NOMO-1 (cell line): Measurements from ENCODE around the gene HNRNPH2.

ENCODE experiments used
- DNase-seq, 2 experiments: peaks; one replicate each; lab custom pipeline; 2025; ENCODE audit not compliant: unreplicated experiment in 2 of 2; lab: John Stamatoyannopoulos, UW

The HNRNPH2 gene

DNA sequence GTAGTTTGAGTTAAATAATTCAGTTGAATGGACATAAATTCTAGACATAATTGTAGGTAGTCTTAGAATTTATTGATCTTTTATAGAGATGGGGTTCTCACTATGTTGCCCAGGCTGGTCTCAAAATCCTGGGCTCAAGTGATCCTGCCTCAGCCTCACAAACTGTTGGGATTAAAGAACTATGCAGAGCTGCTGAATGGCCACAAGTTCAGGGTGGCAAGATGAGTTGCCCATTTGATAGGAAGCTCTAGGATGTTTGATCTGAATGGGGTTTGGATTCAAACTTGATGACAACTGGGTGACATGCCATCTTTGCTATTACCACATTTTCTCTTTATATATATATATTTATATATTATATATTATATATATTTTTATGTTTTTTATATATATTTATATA is 13.7 kb upstream of the HNRNPH2 start:
- DNase-seq, result no peak

DNA sequence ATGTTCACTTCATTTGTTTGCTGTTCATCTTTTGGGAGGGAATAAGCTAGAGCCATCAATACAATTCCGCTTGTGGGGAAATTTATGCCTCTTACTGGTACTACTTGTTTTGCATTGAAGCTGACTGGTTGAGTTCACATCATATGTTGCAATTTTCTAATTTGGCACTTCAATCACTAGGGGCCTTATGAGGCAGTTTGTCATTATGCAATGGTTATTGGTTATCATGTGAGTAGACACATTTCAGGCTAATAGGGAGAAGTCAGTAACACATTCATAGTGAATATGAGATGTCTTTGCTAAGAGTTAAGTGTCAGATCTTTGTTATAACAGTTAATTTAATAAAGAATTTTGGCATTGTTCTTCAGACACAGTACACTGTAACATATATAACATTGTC is 12.2 kb upstream of the HNRNPH2 start:
- peak; percentile 37 to 70 for DNase-seq

DNA sequence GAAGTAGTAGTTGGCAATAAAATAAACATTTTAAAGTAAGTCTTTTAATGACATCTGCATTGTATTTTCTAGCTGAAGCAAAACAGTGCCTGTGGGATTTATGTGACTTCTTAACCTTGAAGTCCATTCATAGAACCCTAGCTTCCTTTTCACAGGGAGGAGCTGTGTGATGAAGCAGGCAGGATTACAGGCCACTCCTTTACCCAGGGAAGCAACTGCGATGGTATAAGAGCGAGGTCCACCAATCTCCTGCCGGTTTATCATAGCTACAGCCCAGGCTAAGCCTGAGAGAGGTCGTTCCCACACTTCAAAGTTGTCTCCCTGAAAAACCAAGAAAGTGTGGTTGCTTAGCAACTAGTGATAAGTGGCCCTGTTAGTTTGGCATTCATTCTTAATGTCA is 10.2 kb upstream of the HNRNPH2 start:
- DNase-seq, result no peak

DNA sequence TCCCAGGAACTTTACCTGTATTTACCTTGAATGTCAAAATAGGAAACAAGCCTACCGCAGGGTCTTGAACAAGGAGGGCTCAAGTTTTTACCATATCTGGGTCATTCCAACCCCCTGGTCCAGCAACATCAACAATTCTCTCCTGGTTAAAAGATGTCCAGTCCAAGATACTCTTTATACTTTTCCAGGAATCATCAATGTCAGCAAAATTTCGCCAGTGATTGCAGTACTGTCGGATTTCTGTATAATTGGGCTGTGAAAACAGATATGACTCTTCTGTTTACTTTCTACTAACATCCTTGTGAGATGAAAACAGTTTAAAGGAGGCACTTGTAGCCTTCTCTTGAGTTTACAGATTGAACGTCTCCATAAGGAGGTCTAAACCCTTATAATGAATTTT is 9.3 kb upstream of the HNRNPH2 start:
- no peak for DNase-seq

DNA sequence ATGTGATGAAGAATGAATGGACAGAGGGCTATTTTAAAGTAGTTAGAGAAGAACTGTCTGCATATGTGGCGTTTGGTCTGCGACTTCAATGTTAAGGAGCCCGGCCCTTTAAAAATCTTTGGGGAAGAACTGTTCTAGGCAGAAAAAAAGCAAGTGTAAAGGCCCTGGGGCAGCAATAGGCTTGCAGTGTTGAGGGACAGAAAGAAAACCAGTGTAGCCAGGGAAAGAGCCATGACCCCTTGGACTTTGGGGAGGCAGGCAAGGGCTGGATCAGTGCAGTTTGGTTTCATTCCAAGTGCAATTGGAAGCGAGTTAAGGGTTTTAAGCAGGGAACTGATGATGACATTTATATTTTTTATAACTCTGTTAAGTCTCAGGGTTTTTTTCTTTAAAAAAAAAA is 8.2 kb upstream of the HNRNPH2 start:
- DNase-seq, result no peak

DNA sequence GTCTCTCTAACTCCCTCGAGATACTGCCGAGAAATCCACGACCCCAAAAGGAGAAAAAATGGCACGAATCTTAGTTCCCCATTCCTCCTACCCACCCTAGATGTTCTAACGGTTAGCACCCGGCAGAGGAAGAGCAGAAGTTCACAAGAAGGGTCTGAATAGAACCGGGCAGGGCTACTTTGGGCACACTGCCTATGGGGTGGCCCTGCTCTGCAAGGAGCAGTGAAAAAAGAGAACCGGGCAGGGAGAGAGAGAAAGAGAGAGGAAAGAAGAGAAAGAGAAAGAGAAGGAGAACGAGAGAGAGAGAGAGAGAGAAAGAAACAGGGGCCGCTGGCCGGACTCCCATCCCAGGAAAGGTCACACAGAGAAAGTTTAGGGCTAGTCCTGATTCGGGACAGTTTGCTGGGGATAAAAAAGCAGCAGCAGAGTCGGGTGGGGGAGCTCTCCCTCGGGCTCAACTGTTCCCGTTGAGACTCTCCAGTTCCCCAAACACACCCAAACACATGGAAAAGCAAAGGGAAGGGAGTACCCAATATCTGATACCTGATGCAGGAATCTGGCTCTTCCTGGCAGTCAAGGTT is 765 bp upstream of the HNRNPH2 start:
- peak; percentile 22 to 30 for DNase-seq

DNA sequence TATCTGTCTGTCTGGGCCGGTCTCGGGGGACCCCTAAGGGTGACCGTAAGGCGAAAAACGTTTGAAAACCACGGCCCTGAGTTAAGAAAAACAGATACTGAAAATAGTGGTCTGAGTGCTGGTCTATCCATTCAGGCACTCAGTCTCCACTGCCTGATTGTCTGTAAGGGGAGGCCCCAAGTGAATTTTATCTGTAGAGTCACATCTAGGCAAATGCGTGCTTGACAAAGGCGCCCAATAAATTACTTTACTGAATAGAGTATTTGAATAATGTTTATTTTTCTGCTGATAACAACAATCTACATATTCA is 465 bp downstream of the HNRNPH2 start:
- no peak for DNase-seq

DNA sequence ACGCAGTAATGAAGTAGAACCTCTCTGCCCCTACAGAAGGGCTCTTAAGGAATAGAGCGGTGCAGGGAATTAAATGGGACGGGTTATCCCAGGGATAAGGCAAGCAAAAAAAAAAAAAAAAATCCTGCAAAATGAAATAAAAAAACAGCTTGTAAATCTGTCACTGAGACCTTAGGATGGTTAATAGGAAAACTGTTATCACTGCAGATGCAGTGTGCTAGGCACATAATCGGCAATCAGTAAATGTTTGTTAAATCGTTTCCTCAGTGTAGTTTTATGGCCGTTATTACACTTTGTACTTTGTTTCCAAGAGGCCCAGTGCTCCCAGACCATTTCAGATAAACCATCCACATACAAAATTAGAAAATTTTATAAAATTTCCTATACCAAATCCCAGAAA is 1.0 kb downstream of the HNRNPH2 start:
- no peak for DNase-seq

DNA sequence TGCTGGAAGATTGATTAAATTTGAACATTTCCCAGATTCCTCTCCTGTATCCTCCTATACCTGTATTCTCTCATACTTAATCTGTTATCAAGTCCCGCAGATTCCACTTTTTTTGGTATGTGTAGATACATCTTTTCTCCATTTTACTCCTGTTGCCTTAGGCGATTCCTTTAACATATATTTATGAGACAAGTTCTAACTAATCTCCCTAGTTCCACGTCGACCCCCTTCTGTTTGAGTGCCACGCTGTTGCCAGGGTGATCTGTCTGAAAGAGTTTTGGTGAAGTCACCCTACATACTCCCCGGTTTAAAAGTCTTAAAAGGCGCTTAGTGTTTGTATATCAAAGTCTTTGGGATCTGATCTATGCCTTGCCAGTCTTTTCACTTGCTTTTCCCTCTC is 2.4 kb downstream of the HNRNPH2 start:
- DNase-seq, result no peak

DNA sequence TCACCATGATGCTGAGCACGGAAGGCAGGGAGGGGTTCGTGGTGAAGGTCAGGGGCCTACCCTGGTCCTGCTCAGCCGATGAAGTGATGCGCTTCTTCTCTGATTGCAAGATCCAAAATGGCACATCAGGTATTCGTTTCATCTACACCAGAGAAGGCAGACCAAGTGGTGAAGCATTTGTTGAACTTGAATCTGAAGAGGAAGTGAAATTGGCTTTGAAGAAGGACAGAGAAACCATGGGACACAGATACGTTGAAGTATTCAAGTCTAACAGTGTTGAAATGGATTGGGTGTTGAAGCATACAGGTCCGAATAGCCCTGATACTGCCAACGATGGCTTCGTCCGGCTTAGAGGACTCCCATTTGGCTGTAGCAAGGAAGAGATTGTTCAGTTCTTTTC is 4.0 kb downstream of the HNRNPH2 start:
- DNase-seq, result peak; percentile 29 to 38

DNA sequence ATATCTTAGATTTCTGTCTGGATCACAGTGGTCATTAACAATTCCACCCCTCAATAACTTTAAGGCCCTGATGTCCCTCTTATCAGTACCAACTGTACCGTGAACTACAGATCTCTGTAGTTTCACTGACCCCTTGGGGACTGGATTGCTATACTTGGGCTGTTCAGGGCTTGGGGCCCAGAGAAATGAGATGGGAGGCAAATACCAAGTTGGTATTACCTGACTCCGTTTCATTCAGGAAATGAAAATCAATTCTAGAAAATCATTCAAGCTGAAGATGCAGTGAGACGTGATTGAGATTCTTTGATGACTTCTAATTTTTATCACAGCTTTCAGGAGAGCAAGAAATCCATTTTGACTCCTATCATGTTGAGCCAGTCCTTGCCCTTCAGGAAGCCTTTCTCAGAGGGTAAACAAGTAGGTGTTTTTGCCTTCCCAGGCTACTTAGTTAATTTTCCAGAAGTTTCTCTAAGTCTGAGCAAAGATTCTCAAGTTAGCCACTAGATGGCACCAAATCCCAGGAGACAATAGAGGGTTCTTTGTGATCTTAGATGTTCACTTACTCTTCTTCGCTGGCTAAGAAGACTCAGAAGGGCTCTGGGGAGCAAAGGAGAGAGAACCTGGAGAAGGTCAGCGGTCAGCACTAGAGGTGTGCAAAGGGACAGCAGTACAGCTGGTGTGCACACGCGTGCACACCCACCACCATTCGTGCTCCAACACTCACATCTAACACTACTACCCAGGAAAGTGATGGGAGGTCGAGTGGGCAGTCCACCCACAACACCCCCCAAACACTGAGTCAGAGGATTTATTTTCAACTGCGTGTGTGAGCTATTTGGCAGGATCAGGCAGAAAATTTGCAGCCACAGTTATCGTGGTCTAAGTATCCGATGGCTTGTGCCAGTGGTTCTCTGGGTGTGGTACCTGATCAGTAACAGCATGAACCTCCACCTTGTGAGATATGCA is 7.4 kb downstream of the HNRNPH2 start:
- DNase-seq, result peak in 1 of 2 experiments; percentile 59

DNA sequence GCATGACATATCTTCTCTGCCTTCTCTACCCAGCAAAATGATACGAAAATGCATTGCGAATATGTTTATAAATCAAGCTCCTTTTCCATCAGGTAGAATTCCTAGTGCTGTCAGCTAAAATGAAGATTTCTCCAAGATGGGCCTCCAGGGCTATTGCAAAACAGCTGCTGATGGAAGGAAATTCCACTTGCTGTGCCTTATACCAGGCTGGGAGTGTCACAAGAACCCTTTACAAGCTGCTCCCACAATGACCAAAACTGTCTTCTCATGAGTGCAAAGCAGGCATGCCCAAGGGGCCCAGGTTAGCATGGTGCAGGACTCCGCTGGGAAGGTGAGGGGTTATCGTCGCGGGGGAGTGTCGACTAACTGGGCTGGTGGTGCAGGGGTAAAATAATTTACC is 8.7 kb downstream of the HNRNPH2 start:
- no peak for DNase-seq

DNA sequence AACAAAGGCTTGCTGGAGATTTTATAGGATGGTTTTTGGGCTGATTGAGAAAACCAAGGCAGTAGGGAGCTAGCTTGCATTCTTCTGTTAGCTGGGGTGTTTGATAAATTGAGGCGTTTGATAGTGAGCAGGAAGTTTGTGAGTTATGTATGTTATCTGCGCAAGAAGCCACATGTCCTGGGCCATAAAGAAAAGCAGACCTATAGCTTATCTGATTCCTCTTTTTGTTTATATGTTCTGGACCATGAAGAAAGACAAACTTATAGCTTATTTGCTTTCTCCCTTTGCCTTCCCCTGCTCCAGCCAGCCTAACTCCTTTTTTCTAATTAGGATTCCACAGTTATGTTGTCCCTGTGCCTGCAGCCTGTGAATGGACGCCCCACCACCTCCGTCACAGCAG is 9.2 kb downstream of the HNRNPH2 start:
- no peak for DNase-seq

DNA sequence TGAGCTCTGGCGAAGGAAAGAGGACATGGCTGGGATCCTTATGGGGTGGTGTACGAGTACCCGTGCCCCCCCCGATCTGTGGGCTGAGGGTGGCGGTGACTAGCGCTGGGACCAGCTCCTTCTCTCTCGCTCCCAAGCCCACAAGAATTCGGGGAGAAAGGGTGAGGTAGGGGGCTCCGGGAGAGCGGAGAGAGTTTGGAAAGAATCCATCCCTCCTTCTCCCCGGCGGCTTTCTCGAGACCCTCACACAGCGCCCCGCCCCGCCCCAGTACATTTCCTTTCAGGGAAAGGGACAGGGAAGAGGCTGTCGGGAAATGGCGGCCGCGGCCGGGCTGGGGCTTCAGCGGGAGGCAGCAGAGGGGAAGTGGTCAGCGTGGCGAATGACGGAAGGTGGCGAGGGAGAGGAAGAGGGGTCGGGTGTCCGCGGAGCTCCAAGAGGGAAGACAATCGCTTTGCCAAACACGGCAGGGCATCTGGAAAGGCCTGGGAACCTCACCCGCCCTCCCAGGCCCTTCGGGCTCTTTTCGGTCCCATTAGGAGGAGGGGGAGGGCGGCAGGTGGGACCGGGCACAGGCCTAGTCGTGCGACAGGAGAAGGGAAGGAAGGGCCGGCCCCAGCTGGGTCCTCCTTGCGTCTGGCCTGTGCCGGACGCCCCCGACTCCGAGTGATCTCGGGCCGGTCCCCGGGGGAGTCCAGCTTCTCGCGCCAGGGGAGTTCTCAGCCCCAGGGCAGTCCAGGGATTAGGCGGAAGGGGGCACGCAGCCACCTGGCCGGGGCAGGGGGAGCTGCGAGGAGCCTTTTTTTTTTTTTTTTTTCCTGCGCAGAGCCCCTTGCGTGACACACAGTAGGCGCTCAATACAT is 10.2 kb downstream of the HNRNPH2 start:
- peak; percentile 15 to 31 for DNase-seq

DNA sequence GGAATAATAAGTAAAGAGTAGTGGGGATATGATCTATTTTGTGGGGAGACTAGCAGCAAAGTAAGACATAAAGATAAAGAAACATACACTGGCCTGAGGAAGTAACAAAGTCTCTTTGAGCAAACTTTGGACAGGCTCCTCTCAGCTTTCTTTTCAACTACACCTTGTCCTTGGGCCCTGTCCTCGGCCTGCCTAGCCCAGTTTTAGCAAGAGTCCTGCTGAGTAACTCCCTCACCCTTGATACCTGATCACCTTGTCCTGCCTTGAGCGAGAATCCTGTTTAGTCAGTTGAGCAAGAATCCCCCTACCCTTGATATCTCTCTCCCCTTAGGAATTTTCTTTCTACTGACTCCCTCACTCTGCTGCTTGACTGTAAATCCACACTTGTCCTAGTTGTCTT is 11.5 kb downstream of the HNRNPH2 start:
- no peak for DNase-seq

DNA sequence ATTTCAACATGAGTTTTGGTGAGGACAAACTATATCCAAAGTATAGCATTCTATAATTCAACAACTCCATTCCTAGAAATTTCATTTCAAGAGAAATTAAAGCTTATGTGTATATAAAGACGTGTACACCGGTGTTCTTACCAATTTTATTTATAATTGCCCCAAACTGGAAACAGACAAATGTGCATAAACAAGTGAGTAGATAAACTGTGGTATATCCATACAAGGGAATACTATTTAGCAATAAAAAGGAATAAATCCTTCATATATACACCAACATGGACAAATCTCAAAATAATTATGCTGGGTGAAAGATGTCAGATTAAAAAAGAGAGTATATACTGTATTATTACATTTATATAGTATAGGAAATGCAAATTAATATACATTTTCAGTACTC is 19.9 kb downstream of the HNRNPH2 start:
- no peak for DNase-seq

DNA sequence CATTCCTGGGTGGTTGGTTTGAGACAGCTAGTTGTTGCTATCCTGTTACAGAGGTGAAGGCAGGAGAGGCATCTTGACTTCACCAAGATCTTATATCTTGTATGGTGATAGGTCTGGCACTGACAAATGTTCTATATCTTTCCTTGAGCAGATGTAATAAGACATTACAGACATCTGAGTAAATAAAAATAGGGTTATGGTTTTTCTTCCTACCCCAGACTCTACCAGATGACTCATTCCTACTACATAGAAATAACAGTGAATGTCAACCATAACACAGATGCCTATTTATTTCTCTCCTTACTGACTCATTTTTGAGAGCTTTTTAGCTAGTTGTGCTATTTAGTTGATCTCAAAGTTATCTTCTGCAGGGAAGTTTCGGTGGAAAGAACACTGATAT is 21.9 kb downstream of the HNRNPH2 start:
- no peak for DNase-seq

DNA sequence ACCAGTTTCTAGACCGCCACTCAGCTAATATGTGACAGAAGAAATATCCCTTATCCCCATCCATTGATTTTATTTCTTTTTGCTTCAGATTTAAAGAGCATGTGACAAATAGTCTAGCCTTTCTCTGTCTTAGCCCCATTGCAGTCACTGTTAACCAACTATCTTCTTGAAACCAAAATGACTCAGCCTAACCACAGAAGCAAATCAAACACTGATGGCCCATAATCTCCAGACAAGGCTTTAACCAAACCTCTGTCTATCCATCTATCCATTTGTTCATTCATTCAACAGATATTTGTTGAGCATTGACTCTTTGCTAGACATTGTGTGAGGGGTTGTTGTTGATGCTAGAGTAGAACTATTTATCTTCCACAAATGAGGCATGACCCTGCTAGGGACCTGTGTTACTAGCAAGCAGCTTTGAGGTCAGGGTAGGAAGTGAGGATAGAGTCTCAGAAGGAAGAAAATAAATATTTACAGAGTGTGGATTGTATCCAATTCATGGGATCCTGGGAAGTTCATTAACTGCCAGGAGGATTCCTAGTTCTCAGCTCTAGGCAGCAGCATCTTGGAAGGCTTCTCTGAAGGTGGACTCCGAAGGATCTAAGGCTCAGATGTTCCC is 22.5 kb downstream of the HNRNPH2 start:
- no peak for DNase-seq

DNA sequence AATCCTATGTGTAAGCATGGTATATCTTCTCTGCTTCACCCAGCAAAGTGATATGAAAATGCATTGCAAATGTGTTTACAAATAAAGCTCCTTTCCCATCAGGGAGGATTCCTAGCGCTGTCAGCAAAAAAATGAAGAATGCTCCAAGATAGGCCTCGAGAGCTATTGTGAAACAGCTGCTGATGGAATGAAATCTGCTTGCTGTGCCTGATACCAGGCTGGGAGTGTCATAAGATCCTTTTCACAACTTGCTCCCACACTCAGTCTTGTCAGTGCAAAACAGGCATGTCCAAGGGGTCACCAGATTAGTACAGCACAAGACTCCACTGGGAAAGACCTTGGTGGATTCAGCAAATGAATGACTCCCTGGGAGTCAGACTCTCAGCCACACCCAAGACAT is 34.1 kb downstream of the HNRNPH2 start:
- no peak for DNase-seq

DNA sequence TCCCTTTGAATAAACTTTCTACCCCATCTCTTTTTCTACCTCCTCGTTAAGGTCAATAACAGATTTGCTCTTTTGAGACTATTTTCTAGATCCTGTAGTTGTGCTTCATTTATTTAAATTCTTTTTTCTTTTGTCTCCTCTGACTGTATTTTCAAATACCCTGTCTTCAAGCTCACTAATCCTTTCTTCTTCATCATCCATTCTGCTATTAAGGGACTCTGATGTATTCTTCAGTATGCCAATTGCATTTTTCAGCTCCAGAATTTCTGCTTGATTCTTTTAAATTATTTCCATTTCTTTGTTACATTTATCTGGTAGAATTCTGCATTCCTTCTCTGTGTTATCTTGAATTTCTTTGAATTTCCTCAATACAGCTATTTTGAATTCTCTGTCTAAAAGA is 41.3 kb downstream of the HNRNPH2 start:
- DNase-seq, result no peak

DNA sequence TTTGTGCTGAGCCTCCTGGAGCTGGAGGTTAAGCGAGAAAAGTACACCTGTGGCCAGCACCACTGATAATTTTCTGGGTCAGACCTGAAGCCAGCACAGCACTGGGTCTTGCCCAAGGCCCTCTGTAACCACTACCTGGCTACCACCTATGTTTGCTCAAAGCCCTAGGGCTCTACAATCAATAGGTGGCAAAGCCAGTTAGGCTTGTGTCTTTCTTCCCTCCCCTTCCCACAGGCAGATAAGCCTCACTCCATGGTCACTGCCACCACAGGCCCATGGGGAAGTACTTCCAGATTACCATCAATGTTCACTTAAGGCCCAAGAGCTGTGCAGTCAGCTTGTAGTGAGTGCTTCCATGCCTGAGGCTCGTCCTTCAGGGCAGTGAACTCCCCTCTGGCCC is 42.1 kb downstream of the HNRNPH2 start:
- DNase-seq, result no peak
